H9 (cell line): ENCODE measurements around the gene NCLN. TPM values are rescaled to one million over a fixed set of nuclear protein-coding genes. Genes with fewer than 3 reads are reported as not detected.

Experiments
- DNase-seq: peaks from one replicate; pipeline ENCODE4 v3.0.0-alpha.2; 2017
- H2AFZ ChIP-seq: one replicate; pipeline ENCODE4 v1.6.1; 2013; ENCODE audit warnings: mild to moderate bottlenecking, low read length, control low read depth, moderate library complexity
- H2AK5ac ChIP-seq: 2 replicates; pipeline ENCODE4 v1.6.1; 2013; ENCODE audit warnings: low read length, control low read depth, mixed read lengths; ENCODE audit not compliant: insufficient read length
- H2BK120ac ChIP-seq: one replicate; pipeline ENCODE4 v1.6.1; 2013; ENCODE audit warnings: low read depth, mild to moderate bottlenecking, low read length, control low read depth, inconsistent platforms; ENCODE audit not compliant: poor library complexity, severe bottlenecking
- H2BK12ac ChIP-seq: 2 replicates; pipeline ENCODE4 v1.6.1; 2013; ENCODE audit warnings: low read length, control low read depth, mixed read lengths, low read depth; ENCODE audit not compliant: insufficient read length
- H2BK15ac ChIP-seq: 2 replicates; pipeline ENCODE4 v1.6.1; 2013; ENCODE audit warnings: low read depth, low read length, control low read depth
- H2BK20ac ChIP-seq: one replicate; pipeline ENCODE4 v1.6.1; 2013; ENCODE audit warnings: low read depth, mild to moderate bottlenecking, low read length, control low read depth, inconsistent platforms; ENCODE audit not compliant: poor library complexity, severe bottlenecking
- H2BK5ac ChIP-seq: 2 replicates; pipeline ENCODE4 v1.6.1; 2013; ENCODE audit warnings: low read length, control low read depth, mixed read lengths; ENCODE audit not compliant: insufficient read length
- H3K14ac ChIP-seq: 2 replicates; pipeline ENCODE4 v1.6.1; 2013; ENCODE audit warnings: low read length, control low read depth; ENCODE audit not compliant: insufficient read depth
- H3K18ac ChIP-seq: 2 replicates; pipeline ENCODE4 v1.6.1; 2013; ENCODE audit warnings: low read depth, mild to moderate bottlenecking, mixed read lengths, low read length, control low read depth; ENCODE audit not compliant: insufficient read length
- H3K23ac ChIP-seq: 2 replicates; pipeline ENCODE4 v1.6.1; 2013; ENCODE audit warnings: low read length, control low read depth, mixed read lengths, low read depth; ENCODE audit not compliant: insufficient read length
- H3K23me2 ChIP-seq: 2 replicates; pipeline ENCODE4 v1.6.1; 2013; ENCODE audit warnings: low read depth, mild to moderate bottlenecking, mixed read lengths, low read length, control low read depth; ENCODE audit not compliant: insufficient read length, poor library complexity, severe bottlenecking
- H3K27ac ChIP-seq: 2 replicates; pipeline ENCODE4 v1.5.1; 2013; ENCODE audit warnings: low read length, control low read depth, mixed read lengths, low read depth; ENCODE audit not compliant: insufficient read length
- H3K27me3 ChIP-seq: 2 replicates; pipeline ENCODE4 v1.6.1; 2013; ENCODE audit warnings: low read length, control low read depth, inconsistent platforms; ENCODE audit not compliant: insufficient read depth
- H3K4ac ChIP-seq: 2 replicates; pipeline ENCODE4 v1.6.1; 2013; ENCODE audit warnings: low read depth, mild to moderate bottlenecking, control low read depth, inconsistent platforms, low read length, moderate library complexity
- H3K4me1 ChIP-seq: 2 replicates; pipeline ENCODE4 v1.6.1; 2013; ENCODE audit warnings: low read length, control low read depth, inconsistent platforms; ENCODE audit not compliant: insufficient read depth
- H3K4me2 ChIP-seq: 2 replicates; pipeline ENCODE4 v1.6.1; 2013; ENCODE audit warnings: low read length, control low read depth, mixed read lengths; ENCODE audit not compliant: insufficient read length, insufficient read depth
- H3K56ac ChIP-seq: 2 replicates; pipeline ENCODE4 v1.6.1; 2013; ENCODE audit warnings: low read depth, mild to moderate bottlenecking, mixed read lengths, low read length, control low read depth; ENCODE audit not compliant: insufficient read length
- H3K79me1 ChIP-seq: 2 replicates; pipeline ENCODE4 v1.6.1; 2013; ENCODE audit warnings: low read depth, mild to moderate bottlenecking, moderate library complexity, low read length, control low read depth, inconsistent platforms; ENCODE audit not compliant: insufficient read depth, poor library complexity, severe bottlenecking
- H3K79me2 ChIP-seq: 2 replicates; pipeline ENCODE4 v1.6.1; 2013; ENCODE audit warnings: low read length, control low read depth, inconsistent platforms; ENCODE audit not compliant: insufficient read depth
- H3K9ac ChIP-seq: 2 replicates; pipeline ENCODE4 v1.6.1; 2013; ENCODE audit warnings: low read length, control low read depth, mixed read lengths; ENCODE audit not compliant: insufficient read length; ENCODE audit errors: extremely low read depth
- H3K9me3 ChIP-seq: one replicate; pipeline ENCODE4 v1.6.1; 2013; ENCODE audit warnings: low read depth, low read length, inconsistent platforms; ENCODE audit not compliant: control insufficient read depth
- H3T11ph ChIP-seq: one replicate; pipeline ENCODE4 v1.6.1; 2013; ENCODE audit warnings: mild to moderate bottlenecking, low read length, control low read depth, inconsistent platforms
- H4K20me1 ChIP-seq: one replicate; pipeline ENCODE4 v1.6.1; 2013; ENCODE audit not compliant: control insufficient read depth, insufficient read length, insufficient read depth
- H4K5ac ChIP-seq: 2 replicates; pipeline ENCODE4 v1.6.1; 2013; ENCODE audit warnings: low read depth, mild to moderate bottlenecking, mixed read lengths, low read length, control low read depth; ENCODE audit not compliant: insufficient read length
- H4K8ac ChIP-seq: replicated peaks from 2 replicates; pipeline ENCODE4 v1.6.1; 2013; ENCODE audit warnings: low read length, control low read depth, mixed read lengths, low read depth; ENCODE audit not compliant: insufficient read length
- H4K91ac ChIP-seq: 2 replicates; pipeline ENCODE4 v1.6.1; 2013; ENCODE audit warnings: low read depth, mild to moderate bottlenecking, moderate library complexity, mixed read lengths, low read length, control low read depth; ENCODE audit not compliant: insufficient read length
- H3K27ac Mint-ChIP-seq, 3 experiments: 2 replicates in 2 of 3; 3 replicates in 1 of 3; pipeline ENCODE4 v1.8.0; 2020 to 2021; ENCODE audit warnings: mixed read lengths in 3 of 3, mild to moderate bottlenecking in 1 of 3, moderate library complexity in 1 of 3
- H3K27me3 Mint-ChIP-seq: 2 replicates; pipeline ENCODE4 v1.8.0; 2021; ENCODE audit warnings: low read depth, mild to moderate bottlenecking, moderate library complexity, mixed read lengths
- H3K36me3 Mint-ChIP-seq, 3 experiments: 2 replicates in 2 of 3; 3 replicates in 1 of 3; pipeline ENCODE4 v1.8.0; 2020 to 2021; ENCODE audit warnings: low read depth in 3 of 3, mixed read lengths in 3 of 3; ENCODE audit not compliant: insufficient read depth in 1 of 3
- H3K4me1 Mint-ChIP-seq, 2 experiments: 2 replicates each; pipeline ENCODE4 v1.8.0; 2020; ENCODE audit warnings: mixed read lengths in 2 of 2
- H3K4me3 Mint-ChIP-seq, 2 experiments: 2 replicates in 1 of 2; 3 replicates in 1 of 2; pipeline ENCODE4 v1.8.0; 2020 to 2021; ENCODE audit warnings: mild to moderate bottlenecking in 2 of 2, mixed read lengths in 2 of 2, moderate library complexity in 1 of 2
- H3K9me3 Mint-ChIP-seq, 2 experiments: 2 replicates in 1 of 2; 3 replicates in 1 of 2; pipeline ENCODE4 v1.8.0; 2020; ENCODE audit warnings: mild to moderate bottlenecking in 2 of 2, mixed read lengths in 2 of 2, moderate library complexity in 1 of 2
- WGBS: extraction: QIAGEN DNeasy Blood & Tissue Kit; methylation state at CpG from one replicate; pipeline ENCODE4 v1.1.7; 2013; ENCODE audit warnings: missing lambda C conversion rate, low lambda C conversion rate, mixed read lengths; ENCODE audit not compliant: insufficient read length; ENCODE audit errors: extremely low coverage; 5-methylcytosine and 5-hydroxymethylcytosine counted together
- total RNA-seq: library from RNA; stranded (reverse); gene quantifications from 2 replicates; pipeline ENCODE4 v1.2.1, GENCODE V29; 2021
- TF ChIP-seq, protein P1 (sequence below): fragments of 200-600 bp; sonication (generic); conservative IDR thresholded peaks from 3 replicates; pipeline ENCODE4 v1.8.0; 2021; ENCODE audit warnings: antibody characterized with exemption, mild to moderate bottlenecking

NCLN gene
- total RNA-seq, 1 experiment from 2014 or later, result 94.8 TPM

DNA sequence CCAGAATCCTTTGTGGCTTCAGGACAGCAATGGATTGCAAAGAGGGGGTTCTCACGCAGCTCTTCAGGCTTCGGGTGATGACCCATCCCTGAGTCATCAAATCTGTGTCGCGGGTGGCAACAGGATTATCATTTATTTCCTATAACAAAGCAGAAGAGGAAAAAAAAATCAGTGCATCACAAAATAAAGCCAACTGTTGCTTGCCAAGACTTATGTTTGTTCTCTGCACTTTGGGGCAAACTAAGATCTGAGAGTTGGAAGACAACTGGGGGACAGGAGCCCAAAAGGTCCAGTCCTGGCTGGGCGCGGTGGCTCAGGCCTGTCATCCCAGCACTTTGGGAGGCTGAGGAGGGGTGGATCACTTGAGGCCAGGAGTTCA lies 43.4 kb upstream of the NCLN start:
- H2BK12ac ChIP-seq, result no peak overlapping the region
- no peak overlapping the region for H3K4ac ChIP-seq
- H3K27me3 ChIP-seq, result no peaks in the 10 kb centered on the region
- WGBS, result no CpG with 5 or more reads among the region's 6 CpGs
- H2AFZ ChIP-seq, result no peak overlapping the region
- no peaks in the 10 kb centered on the region for H3K4me1 ChIP-seq
- no peaks in the 10 kb centered on the region for H3K79me2 ChIP-seq
- no peak overlapping the region for H3K27ac ChIP-seq
- no peak overlapping the region for H3K18ac ChIP-seq
- no peak overlapping the region for H2BK5ac ChIP-seq
- H2AK5ac ChIP-seq, result no peak overlapping the region
- no peak overlapping the region for H3K4me2 ChIP-seq
- no peak overlapping the region for H3T11ph ChIP-seq
- Mint-ChIP-seq H3K36me3 (no peaks in the 10 kb centered on the region), H3K27me3 (peaks cover 1% of the 10 kb centered on the region), H3K4me1 (no peaks in the 10 kb centered on the region), H3K27ac (no peak overlapping the region), H3K4me3 (no peak overlapping the region; a peak in 1 of 5 replicates), H3K9me3 (no peaks in the 10 kb centered on the region; a peak in 1 of 5 replicates)
- H2BK120ac ChIP-seq, result no peak overlapping the region
- no peak overlapping the region for H2BK20ac ChIP-seq
- H3K9ac ChIP-seq, result no peak overlapping the region
- H2BK15ac ChIP-seq, result no peak overlapping the region
- no peak overlapping the region for H4K8ac ChIP-seq
- H3K23me2 ChIP-seq, result no peaks in the 10 kb centered on the region
- TF ChIP-seq, protein P1, sequence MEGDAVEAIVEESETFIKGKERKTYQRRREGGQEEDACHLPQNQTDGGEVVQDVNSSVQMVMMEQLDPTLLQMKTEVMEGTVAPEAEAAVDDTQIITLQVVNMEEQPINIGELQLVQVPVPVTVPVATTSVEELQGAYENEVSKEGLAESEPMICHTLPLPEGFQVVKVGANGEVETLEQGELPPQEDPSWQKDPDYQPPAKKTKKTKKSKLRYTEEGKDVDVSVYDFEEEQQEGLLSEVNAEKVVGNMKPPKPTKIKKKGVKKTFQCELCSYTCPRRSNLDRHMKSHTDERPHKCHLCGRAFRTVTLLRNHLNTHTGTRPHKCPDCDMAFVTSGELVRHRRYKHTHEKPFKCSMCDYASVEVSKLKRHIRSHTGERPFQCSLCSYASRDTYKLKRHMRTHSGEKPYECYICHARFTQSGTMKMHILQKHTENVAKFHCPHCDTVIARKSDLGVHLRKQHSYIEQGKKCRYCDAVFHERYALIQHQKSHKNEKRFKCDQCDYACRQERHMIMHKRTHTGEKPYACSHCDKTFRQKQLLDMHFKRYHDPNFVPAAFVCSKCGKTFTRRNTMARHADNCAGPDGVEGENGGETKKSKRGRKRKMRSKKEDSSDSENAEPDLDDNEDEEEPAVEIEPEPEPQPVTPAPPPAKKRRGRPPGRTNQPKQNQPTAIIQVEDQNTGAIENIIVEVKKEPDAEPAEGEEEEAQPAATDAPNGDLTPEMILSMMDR, result no peak
- H3K56ac ChIP-seq, result no peak overlapping the region
- no peaks in the 10 kb centered on the region for H3K9me3 ChIP-seq
- no peaks in the 10 kb centered on the region for H3K79me1 ChIP-seq
- no peaks in the 10 kb centered on the region for H4K20me1 ChIP-seq
- no peak overlapping the region for H4K5ac ChIP-seq
- no peak overlapping the region for H3K14ac ChIP-seq
- no peak overlapping the region for H3K23ac ChIP-seq
- DNase-seq, result no peak
- H4K91ac ChIP-seq, result no peak overlapping the region
